GM21825 (cell line): ENCODE results near the gene DOK3.

Experiments used
- ATAC-seq: cut with Tn5 transposase; IDR thresholded peaks from one replicate; pipeline ENCODE4 v1.9.1; 2021; ENCODE audit warnings: mild to moderate bottlenecking, moderate library complexity; ENCODE audit not compliant: unreplicated experiment

DOK3 gene

DNA sequence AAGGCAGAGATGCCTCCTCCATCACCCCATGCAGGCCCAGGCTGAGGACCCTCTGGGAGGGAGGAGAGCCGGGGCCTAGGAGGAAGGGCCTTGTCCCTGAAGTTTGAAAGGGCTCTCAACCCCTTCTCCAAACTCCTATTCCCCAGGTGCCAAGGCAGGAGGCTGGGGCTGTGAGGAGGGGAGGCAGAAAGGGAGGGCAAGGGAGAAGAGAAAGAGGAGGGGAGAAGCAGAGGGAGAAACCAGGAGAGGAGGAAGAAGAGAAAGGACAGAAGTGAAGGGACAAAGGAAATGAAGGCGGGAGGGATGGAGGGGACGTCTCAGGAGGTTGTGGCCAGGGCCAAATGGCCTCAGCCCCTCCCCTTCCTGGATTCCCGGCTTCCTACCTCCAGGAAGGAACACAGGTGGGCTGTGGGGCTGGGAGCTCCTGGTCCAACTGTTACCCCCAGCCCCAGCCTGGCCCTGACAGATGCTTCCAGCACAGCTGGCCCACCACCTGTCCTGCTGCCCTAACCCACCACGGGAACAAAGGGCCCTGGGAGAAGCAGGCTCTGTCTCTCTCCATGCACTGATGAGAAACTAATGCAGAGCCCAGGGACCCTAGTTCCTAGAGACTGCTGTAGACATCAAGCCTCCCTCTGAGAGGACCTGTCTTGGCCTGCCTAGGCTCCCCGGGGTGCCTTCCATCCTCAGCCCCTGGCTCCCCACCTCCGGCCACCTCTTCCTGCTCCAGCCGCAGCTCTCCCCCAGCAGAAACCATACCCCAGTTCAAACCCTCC lies 39.7 kb downstream of the DOK3 start:
- ATAC-seq = no peak

DNA sequence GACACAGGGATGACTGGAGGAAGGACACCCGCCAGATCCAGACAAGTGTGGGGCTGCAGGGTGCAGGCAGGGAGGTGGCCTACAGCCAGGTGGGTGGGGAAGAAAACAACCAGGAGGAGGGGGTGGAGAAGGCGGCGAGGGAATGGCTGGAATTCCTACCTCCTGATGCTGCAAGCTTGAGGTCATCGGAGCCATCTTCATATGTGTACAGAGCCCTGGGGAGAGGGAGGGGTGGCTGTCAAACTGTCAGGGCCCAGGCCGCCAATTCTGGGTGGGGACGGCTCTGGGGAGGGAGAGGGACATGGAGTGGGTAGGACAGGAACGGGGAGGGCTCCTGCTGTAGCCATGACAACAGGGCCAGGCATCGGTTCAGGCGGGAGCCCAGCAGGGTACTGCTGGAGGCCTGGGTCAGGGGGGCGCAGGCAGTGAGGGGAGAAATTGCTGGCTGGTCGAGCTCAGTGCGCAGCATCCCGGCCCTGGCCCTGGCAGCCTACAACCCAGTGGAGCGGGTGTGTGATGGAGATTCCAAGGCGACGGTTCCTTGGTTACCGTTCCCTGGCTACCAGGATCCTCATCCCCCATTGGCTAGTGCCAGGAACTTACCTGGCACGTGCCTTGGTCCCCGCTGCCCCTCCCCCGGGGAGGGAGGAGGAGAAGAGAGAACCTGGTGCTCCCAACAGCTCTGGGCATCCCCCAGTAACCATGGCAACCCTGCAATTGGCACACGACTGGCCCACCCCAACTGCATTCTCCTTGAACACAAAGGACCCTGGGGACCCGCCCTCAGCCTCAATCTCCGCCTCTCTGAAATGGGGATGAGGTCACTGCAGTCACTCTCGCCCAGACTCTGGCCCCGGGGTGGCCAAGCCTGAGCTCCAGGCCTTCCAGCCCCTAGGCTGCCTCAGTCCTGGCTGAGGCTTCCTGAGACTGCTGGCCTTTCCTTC lies 40.7 kb downstream of the DOK3 start:
- no peak for ATAC-seq

DNA sequence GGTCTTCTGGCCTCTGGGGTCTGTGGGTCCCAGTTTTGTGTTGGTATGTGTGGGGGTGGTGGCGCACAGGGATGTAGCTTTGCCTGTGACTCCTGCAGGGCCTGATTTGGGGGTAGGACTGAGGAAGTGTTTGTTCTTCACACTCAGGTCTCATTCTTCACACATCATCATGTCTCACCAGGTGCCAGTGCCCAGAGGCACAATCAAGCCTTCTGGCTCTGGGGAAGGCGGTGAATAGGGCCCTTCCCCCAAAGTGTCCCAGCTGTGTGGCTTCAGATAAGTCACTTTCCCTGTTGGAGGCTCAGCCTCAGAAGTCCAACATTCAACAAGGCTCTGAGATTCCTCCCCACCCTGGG lies 41.3 kb downstream of the DOK3 start:
- ATAC-seq = no peak

DNA sequence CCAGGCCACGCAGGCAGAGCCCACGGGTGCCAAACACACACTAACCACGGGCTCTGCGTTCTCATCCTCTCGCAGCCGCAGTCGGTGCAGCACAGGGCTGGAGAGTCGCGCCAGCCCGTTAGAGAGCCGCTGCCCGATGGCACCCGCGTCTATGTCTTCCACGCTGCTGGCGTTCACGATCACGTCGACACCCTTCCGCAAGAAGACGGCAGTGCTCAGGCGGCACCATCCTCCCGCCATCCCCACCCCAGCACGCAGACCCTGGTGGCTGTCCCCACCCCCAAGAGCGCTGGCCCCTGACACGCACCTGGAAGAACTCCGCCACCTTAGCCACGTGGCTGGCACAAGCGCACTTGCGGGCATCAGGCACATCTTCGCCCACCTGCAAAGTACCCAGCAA lies 42.2 kb downstream of the DOK3 start:
- no peak for ATAC-seq

DNA sequence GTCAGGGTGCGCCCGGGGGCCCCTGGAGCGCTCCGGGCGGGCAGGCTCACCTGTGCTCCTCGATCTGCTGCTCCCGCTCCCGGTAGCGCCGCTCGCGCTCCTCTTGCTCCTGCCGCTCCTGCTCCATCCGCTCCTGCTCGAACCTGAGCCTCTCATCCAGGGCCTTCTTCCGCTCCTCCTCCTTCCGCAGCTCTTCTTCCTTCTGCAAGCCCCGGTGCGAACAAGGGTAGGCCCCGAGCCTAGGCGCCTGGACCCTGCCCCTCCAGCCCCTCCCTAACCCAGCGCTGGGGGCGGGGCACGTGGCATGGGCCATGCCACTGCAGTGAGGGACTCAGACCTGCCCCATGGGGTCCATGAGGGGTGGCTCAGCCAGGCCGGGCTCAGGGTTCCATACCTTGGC lies 42.8 kb downstream of the DOK3 start:
- no peak for ATAC-seq

DNA sequence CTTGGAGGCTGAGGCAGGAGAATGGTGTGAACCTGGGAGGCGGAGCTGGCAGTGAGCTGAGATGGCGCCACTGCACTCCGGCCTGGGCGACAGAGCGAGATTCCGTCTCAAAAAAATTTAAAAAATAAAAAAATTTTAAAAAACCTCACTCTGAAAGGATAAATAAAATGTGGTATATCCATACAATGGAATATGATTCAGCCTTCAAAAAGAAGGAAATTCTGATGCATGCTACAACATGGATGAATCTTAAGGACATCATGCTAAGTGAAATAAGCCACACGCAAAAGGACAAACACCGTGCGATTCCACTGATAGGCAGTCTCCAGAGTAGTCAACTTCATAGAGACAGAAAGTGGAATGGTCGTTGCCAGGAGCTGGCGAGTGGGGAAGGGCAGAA lies 44.6 kb downstream of the DOK3 start:
- ATAC-seq = no peak

DNA sequence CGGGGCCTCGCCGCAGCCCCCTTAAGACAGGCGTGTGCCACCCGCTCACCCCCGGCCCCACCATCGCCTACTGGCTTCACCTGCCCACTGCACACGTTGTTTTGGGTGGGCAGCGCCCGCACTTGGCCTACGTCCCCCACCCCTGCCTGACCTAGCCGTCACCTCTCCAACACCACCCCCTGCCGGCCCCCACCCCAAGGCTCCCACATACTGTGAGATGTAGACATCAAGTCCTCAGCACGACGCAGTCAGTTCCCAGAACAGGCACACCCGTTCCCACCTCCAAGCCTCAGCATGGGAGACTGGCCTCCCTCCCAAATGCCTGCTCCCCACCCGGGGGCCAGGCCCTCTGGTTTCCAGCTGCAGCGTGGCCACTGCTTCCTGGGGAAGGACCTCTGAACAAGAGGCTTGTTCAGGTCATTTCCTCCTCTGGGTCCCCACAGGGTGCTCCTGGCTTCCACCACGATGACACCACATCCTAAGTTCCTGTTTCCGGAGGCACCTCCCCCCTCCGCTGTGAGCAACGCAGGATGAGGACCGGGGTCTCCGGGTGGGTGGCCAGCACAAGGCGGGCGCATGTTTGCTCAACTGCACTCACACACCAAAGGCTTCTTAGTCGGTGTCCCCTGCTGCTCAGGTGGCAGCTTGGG lies 47.5 kb downstream of the DOK3 start:
- no peak for ATAC-seq

DNA sequence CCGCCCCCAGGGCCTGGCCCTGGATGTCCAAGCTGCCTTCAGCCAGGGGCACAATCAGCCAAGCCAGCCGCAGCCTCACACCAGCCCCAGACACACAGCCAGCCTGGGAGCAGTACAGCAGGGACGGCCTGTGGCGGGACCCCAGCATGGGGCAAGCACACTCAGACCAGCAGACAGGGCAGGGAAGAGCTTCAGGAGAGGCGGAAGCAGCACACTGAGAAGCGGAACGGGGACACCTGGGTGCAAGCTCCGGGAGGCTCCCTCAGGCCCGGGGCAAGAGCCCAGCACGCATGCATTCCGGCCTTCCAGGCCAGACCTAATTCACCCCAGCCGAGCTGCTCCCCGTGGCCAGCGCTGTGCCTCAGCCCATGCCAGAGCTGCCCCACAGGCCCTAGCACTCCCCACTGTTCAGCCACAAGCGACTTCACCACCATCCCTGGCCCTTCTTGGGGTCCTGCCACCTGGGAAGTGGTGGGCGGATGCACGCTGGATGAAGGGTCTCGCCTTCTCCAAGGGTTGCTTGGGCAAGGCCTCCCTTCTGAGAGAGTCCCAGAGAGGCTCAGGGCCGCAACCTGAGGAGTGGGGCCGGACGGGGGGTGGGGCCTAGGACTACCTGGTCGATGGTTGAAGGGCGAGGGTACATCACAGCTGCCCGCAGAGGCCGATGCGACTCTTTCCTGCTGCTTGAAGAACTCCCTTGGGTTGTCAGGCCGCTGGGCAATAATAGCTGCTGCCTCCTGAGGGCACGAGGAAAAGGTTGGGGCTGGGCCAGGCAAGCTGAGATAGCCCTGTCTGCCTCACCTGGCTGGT lies 49.6 kb downstream of the DOK3 start:
- ATAC-seq = no peak

DNA sequence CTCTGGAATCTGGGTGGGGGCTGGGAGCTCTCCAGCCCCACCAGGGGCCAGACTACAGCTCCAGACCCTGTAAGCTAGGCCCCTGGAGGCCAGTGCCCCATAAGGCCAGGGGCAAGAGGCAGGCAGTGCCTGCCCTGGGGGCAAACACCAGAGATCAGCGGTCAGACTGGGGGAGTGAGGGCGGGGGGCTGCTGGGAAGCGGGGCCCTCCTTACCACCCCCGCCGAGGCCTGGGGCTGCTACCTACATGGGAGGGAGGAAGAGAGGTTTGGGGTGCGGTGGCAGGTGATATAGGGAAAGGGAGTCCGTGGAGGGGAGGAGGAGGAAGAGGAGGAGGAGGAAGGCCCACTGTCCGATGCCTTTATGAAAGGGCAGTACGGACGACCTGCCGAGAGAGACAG lies 50.3 kb downstream of the DOK3 start:
- ATAC-seq = no peak

DNA sequence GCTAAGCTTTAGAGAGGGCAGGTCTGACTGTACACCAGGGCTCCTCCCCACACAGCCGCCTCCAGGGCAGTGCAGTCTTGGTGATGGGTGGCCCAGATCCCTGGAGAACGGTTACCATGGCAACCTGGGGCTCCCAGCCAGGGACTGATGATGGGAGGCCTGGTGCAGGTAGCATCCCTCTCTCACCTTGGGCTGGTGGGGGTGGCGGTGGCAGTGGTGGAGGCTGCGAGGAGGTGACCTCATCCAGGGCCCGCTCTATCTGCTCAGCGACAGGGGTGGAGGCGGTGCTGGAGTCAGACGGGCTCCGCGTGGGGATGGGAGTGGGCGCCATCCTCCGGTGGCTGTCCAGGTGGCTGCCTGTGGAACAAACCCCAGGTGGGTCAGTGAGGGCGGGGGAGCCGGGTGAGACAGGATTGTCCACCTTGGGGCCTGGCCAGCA lies 50.7 kb downstream of the DOK3 start:
- no peak for ATAC-seq

DNA sequence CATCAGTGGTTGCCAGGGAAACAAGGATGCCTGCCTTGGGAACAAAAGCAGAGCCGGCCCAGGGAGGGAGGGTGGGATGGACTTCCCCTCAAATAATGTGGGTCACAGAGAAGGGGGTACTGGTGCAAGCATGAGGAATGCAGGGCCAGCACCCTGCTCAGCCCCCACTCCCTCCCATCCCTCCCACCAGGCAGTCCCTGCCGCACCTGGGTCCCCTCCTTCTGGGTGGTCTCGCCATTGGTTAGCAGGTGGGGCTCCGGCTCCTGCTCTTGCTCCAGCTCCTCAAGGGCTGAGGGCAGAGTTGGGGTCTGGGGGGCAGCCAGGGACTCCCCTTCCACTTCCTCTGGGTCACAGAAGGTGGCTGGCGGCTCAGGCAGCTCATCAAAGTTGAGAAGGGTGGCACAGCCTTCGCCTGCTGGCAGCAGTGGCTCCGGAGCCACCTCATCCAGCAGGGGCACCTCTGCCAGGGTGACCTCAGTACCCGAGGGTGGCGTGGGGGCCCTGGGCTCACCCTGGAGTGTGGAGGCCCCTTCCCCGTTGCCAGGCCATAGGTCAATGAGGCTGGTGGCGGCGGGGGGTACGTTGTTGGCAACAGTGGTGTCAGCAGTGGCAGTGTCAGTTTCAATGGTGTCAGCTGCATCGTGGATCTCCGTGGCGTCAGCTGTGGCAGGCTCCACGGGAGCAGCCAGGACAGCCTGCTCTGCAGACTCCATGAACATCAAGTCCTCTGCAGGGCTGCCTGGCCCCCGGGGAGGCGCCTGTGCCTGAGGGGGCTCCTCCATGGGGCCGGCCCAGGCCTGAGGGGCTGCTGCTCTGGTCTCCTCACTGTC lies 51.6 kb downstream of the DOK3 start:
- no peak for ATAC-seq

DNA sequence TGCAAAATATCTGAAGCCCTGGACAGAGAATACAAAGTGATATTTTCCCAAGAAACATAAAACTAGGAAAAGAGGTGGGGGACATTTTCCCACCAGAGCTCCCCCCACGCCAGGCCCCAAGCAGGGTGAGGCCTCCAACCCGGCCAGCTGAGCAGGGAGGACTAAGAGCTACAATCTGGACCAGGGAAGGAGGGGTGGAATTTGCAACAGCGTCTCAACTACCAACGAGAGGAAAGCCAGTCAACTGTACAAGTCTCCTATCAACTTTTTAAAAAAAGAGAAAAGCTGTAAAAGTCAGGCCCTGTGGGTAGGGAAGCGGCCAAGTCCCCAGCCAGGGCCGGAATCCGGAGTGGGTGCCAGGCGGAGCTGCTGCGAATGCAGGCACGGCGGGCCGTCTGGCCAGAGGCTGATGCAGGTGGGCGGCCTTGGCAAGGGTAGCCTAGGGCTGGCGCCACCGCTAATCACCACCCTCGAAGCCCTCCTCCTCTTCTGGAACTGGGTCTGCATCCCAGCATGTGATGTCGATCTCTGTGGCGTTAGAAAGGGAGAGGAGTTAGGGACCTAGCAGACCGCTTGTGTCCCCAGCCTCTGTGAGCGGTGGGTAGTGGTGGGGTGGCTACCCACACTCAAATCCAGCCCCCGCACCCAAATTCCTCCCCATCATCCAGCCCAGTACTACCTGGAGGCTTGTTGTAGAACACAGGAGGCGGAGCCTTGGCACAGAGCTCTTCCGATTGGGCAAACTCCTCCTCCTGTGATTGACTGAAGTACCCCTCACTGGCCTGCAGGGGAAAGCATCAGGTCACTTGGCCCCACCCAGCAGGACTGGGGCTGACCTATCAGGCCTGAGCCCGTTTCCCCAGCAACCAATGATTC lies 52.4 kb downstream of the DOK3 start:
- ATAC-seq = peak; percentile 30

DNA sequence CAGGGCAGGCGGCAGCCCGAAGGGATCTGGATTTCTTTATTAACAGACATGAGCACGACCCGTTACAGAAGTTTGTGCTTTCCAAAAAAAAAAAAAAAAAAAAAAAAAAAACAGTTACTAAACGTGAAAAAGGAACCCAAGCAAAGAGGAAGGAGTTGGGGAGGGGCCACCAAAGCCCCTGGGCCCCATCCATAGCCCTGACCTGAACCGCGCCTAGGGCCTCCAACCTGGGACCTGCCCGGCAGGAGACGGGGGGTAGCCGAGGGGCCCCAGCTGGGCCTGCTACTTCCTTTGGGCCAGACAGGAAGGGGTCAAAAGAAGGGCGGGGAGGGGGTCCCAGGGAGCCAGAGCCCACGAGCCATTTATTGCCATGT lies 53.0 kb downstream of the DOK3 start:
- ATAC-seq = no peak

DNA sequence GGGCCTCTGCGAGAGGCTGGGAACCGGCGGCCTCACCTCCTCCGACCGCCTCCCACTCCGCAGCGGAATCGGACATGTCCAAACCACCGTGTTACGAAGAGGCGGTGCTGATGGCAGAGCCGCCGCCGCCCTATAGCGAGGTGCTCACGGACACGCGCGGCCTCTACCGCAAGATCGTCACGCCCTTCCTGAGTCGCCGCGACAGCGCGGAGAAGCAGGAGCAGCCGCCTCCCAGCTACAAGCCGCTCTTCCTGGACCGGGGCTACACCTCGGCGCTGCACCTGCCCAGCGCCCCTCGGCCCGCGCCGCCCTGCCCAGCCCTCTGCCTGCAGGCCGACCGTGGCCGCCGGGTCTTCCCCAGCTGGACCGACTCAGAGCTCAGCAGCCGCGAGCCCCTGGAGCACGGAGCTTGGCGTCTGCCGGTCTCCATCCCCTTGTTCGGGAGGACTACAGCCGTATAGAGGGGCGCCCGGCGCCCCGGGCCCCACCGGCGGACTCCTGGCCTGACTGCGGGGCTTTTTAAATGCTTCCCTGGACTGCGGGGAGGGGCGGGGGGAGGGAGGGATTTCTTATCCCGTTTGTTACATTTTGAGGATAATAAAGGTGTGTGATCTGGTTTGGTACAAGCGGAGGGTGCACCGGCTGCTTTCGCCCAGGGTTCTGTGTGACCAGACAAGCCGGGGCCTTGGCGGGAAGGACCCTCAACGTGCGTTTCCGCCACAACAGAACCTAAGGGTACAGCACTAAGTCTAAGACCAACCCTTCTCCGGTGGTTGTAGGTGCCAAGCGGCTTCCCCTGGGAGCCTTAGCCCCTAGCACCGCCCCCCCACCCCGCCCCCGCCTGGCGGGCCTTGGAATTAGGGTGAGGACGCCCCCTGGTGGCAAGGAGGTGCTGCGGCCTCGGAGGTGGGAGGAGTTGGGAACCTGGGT lies 53.7 kb downstream of the DOK3 start:
- ATAC-seq = peak; percentile 8

DNA sequence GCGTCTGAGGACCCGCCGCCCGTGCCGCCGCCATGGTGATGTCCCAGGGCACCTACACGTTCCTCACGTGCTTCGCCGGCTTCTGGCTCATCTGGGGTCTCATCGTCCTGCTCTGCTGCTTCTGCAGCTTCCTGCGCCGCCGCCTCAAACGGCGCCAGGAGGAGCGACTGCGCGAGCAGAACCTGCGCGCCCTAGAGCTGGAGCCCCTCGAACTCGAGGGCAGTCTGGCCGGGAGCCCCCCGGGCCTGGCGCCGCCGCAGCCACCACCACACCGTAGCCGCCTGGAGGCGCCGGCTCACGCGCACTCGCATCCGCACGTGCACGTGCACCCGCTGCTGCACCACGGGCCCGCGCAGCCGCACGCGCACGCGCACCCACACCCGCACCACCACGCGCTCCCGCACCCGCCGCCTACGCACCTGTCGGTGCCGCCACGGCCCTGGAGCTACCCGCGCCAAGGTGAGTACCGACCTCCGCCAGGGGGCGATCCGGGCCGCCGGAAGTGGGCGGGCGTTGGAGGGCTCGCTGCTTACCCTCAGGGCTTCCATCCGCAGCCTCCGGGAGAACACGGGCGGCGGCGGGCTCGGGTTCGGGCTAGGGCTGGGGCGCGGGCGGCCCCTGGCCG lies 54.5 kb downstream of the DOK3 start:
- peak; percentile 47 for ATAC-seq

DNA sequence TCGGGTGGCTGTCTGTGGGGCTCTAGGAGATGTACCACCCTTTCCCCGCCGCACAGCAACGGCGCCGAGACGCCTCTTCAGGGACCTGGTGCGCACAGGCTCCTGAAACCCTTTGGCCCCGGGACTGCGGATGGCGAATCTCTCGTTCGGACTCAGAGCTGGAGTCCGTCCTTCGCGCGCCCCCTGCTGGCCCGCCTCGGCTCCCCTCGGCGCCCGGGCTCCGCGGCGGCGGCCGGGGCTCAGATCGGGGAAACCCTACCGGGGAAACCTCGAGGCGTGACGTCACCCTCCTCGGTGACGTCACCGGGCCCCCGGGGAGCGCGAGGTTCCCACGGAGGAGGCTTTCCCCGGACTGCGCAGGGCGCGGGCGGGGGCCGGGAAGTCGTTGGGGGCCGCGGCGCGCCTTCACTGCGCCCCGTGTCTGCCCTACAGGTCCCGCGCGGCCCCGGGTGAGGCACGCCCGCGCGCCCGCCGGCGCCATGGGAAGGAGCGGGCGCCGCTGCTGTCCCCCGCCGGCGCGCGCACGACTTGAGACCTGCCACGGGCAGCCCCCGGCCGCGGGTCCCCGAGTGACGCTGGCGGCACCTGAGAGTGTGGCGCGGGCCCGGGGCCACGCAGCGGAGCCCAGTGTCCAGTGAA lies 55.1 kb downstream of the DOK3 start:
- peak; percentile 51 for ATAC-seq

DNA sequence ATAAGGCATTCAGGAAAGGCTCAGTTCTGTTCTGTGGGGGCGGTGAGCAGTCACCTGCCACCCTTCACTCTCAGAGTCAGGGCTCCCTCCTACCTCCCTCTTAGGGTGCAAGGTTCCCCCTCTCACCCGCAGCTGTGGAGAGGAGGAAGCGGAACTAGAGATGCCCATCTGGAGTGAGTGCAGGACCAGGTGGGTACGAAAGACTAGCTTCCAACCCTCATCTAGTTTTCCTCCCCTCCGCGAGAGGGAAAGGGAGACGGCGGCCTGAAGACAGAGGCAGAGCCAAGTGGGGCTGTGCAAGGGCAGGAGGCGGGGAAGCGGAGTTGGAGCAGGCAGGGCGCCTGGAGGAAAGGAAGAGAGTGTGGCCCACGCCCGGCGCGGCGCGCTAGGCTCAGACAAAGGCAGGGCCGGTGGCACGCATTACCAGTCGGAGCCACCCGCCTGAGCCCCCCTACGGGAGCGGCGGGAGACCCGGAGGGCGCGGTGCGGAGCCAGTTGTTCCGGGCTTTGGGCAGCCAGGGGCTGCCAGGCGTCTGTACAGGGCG lies 55.7 kb downstream of the DOK3 start:
- ATAC-seq = peak; percentile 5
